ENCODE data around the gene SMC1A.
"Not testable (repeated sequence)": the region's sequence is repeated elsewhere in the genome, so short reads cannot be mapped to it uniquely, and the experiment has no call there.

SMC1A gene

GRCh38 chrX:53422086-53422860, at the start of gene SMC1A:
Gene SMC1A, minus strand, starts transcription at chrX:53422654. Its CDS starts 54 bp downstream, at chrX:53422600.
- Mint-ChIP-seq H3K4me1 (peaks cover 30% of the 10 kb centered on the region), H3K27me3 (no peaks in the 10 kb centered on the region), H3K9me3 (no peaks in the 10 kb centered on the region), H3K27ac (peak within 1 kb of the TSS; percentile 98), H3K36me3 (peaks cover 2% of the 10 kb centered on the region), H3K4me3 (peak within 1 kb of the TSS; percentile 97)

GRCh38 chrX:53471346-53471745, 48.9 kb upstream of the SMC1A start:
- H3K27ac Mint-ChIP-seq = no peak overlapping the region
- peaks cover 2% of the 10 kb centered on the region for H3K27me3 Mint-ChIP-seq
- no peaks in the 10 kb centered on the region for H3K36me3 Mint-ChIP-seq
- H3K4me3 Mint-ChIP-seq = no peak overlapping the region
- H3K4me1 Mint-ChIP-seq = no peaks in the 10 kb centered on the region
- no peaks in the 10 kb centered on the region for H3K9me3 Mint-ChIP-seq

- not testable (repeated sequence) for H3K9me3 Mint-ChIP-seq, H3K4me1 Mint-ChIP-seq, H3K36me3 Mint-ChIP-seq, H3K4me3 Mint-ChIP-seq, H3K27me3 Mint-ChIP-seq, H3K27ac Mint-ChIP-seq
Measured at GRCh38 chrX:53468659-53469058, 46.2 kb upstream of the SMC1A start.

GRCh38 chrX:53458082-53458481, 35.6 kb upstream of the SMC1A start:
- Mint-ChIP-seq H3K36me3 (no peaks in the 10 kb centered on the region), H3K4me3 (no peak overlapping the region), H3K27ac (peak overlapping the region; percentile 8), H3K9me3 (no peaks in the 10 kb centered on the region), H3K27me3 (peaks cover 4% of the 10 kb centered on the region), H3K4me1 (no peaks in the 10 kb centered on the region)

GRCh38 chrX:53456254-53456653, 33.8 kb upstream of the SMC1A start:
- no peaks in the 10 kb centered on the region for H3K36me3 Mint-ChIP-seq
- no peak overlapping the region for H3K27ac Mint-ChIP-seq

GRCh38 chrX:53452812-53453211, 30.4 kb upstream of the SMC1A start:
- Mint-ChIP-seq H3K4me3 (no peak overlapping the region), H3K4me1 (no peaks in the 10 kb centered on the region), H3K27ac (no peak overlapping the region), H3K36me3 (no peaks in the 10 kb centered on the region), H3K27me3 (peaks cover 4% of the 10 kb centered on the region), H3K9me3 (no peaks in the 10 kb centered on the region)

More at GRCh38 chrX:53456254-53456653, 33.8 kb upstream of the SMC1A start:
- H3K4me3 Mint-ChIP-seq = no peak overlapping the region
- H3K27me3 Mint-ChIP-seq = peaks cover 4% of the 10 kb centered on the region
- H3K9me3 Mint-ChIP-seq = no peaks in the 10 kb centered on the region
- H3K4me1 Mint-ChIP-seq = no peaks in the 10 kb centered on the region

GRCh38 chrX:53449632-53450031, 27.2 kb upstream of the SMC1A start:
- no peaks in the 10 kb centered on the region for H3K36me3 Mint-ChIP-seq
- no peak overlapping the region for H3K4me3 Mint-ChIP-seq
- H3K9me3 Mint-ChIP-seq = no peaks in the 10 kb centered on the region
- no peaks in the 10 kb centered on the region for H3K4me1 Mint-ChIP-seq
- H3K27ac Mint-ChIP-seq = no peak overlapping the region
- H3K27me3 Mint-ChIP-seq = no peaks in the 10 kb centered on the region

GRCh38 chrX:53447441-53447840, 25.0 kb upstream of the SMC1A start:
- Mint-ChIP-seq H3K27ac (no peak overlapping the region), H3K9me3 (no peaks in the 10 kb centered on the region), H3K27me3 (no peaks in the 10 kb centered on the region), H3K4me1 (no peaks in the 10 kb centered on the region), H3K36me3 (no peaks in the 10 kb centered on the region), H3K4me3 (no peak overlapping the region)

GRCh38 chrX:53445977-53446376, 23.5 kb upstream of the SMC1A start:
- Mint-ChIP-seq H3K4me1 (no peaks in the 10 kb centered on the region), H3K36me3 (no peaks in the 10 kb centered on the region), H3K4me3 (no peak overlapping the region), H3K27ac (no peak overlapping the region), H3K27me3 (no peaks in the 10 kb centered on the region), H3K9me3 (no peaks in the 10 kb centered on the region)

- H3K4me1 Mint-ChIP-seq = peaks cover 5% of the 10 kb centered on the region
- H3K27ac Mint-ChIP-seq = no peak overlapping the region
- no peaks in the 10 kb centered on the region for H3K27me3 Mint-ChIP-seq
- H3K4me3 Mint-ChIP-seq = no peak overlapping the region
- no peaks in the 10 kb centered on the region for H3K36me3 Mint-ChIP-seq
- H3K9me3 Mint-ChIP-seq = no peaks in the 10 kb centered on the region
Measured at GRCh38 chrX:53442322-53442631, 19.8 kb upstream of the SMC1A start.

- no peaks in the 10 kb centered on the region for H3K9me3 Mint-ChIP-seq
- no peak overlapping the region for H3K27ac Mint-ChIP-seq
- no peaks in the 10 kb centered on the region for H3K27me3 Mint-ChIP-seq
- peaks cover 5% of the 10 kb centered on the region for H3K4me1 Mint-ChIP-seq
- H3K36me3 Mint-ChIP-seq = no peaks in the 10 kb centered on the region
- peak overlapping the region; percentile 82 for H3K4me3 Mint-ChIP-seq
Measured at GRCh38 chrX:53441531-53442321, 19.3 kb upstream of the SMC1A start.

- Mint-ChIP-seq H3K27me3 (no peaks in the 10 kb centered on the region), H3K27ac (no peak overlapping the region), H3K9me3 (no peaks in the 10 kb centered on the region)
Measured at GRCh38 chrX:53440621-53441517, 18.4 kb upstream of the SMC1A start.

GRCh38 chrX:53440101-53440500, 17.6 kb upstream of the SMC1A start:
- H3K27ac Mint-ChIP-seq = peak overlapping the region; percentile 18
- no peaks in the 10 kb centered on the region for H3K9me3 Mint-ChIP-seq
- no peaks in the 10 kb centered on the region for H3K36me3 Mint-ChIP-seq
- no peaks in the 10 kb centered on the region for H3K27me3 Mint-ChIP-seq
- peaks cover 7% of the 10 kb centered on the region for H3K4me1 Mint-ChIP-seq
- H3K4me3 Mint-ChIP-seq = peak overlapping the region; percentile 70

More at GRCh38 chrX:53440621-53441517, 18.4 kb upstream of the SMC1A start:
- no peaks in the 10 kb centered on the region for H3K36me3 Mint-ChIP-seq
- peaks cover 5% of the 10 kb centered on the region for H3K4me1 Mint-ChIP-seq
- H3K4me3 Mint-ChIP-seq = peak overlapping the region; percentile 82

GRCh38 chrX:53438832-53439230, 16.4 kb upstream of the SMC1A start:
- Mint-ChIP-seq H3K36me3 (peaks cover 1% of the 10 kb centered on the region), H3K4me1 (peaks cover 19% of the 10 kb centered on the region), H3K27ac (no peak overlapping the region), H3K27me3 (no peaks in the 10 kb centered on the region), H3K4me3 (no peak overlapping the region), H3K9me3 (no peaks in the 10 kb centered on the region)

GRCh38 chrX:53438174-53438831, 15.8 kb upstream of the SMC1A start:
- no peak overlapping the region for H3K4me3 Mint-ChIP-seq
- H3K27ac Mint-ChIP-seq = no peak overlapping the region
- peaks cover 1% of the 10 kb centered on the region for H3K36me3 Mint-ChIP-seq
- no peaks in the 10 kb centered on the region for H3K9me3 Mint-ChIP-seq
- H3K27me3 Mint-ChIP-seq = no peaks in the 10 kb centered on the region
- peaks cover 19% of the 10 kb centered on the region for H3K4me1 Mint-ChIP-seq
